Kidney epithelial cell (primary cell): ENCODE results near the gene ABCG1. TPM values are rescaled to one million over a fixed set of nuclear protein-coding genes. Genes with fewer than 3 reads are reported as not detected.

Experiments used
- DNase-seq: peaks from one replicate; pipeline ENCODE4 v3.0.0-alpha.2; 2010; ENCODE audit warnings: low read depth
- H3K27me3 ChIP-seq: 2 replicates; pipeline ENCODE4 v1.6.0; 2011; ENCODE audit warnings: low read length; ENCODE audit not compliant: control insufficient read depth, insufficient read depth
- H3K36me3 ChIP-seq: 2 replicates; pipeline ENCODE4 v1.5.1; 2011; ENCODE audit warnings: low read length; ENCODE audit not compliant: control insufficient read depth, insufficient read depth
- H3K4me3 ChIP-seq: 2 replicates; pipeline ENCODE4 v1.5.1; 2011; ENCODE audit warnings: low read depth, mild to moderate bottlenecking, control low read depth, low read length
- CTCF ChIP-seq: IDR thresholded peaks from 2 replicates; pipeline ENCODE4 v1.5.1; 2011; ENCODE audit warnings: mild to moderate bottlenecking, moderate library complexity, low read length, control low read depth, inconsistent platforms; ENCODE audit not compliant: insufficient read depth, poor library complexity, severe bottlenecking
- total RNA-seq: library from RNA; depleted of rRNA; stranded (reverse); fragments of >200 nt; gene quantifications from 2 replicates; pipeline ENCODE4 v1.2.3, GENCODE V29; 2015

The ABCG1 gene
- total RNA-seq, 1 donor from 2014 or later: 3.6 TPM

GRCh38 chr21:42238185-42238934 is 19.4 kb downstream of the ABCG1 start:
- no peak for TF ChIP-seq CTCF
- Histone ChIP-seq H3K27me3 (peaks cover 28% of the 10 kb centered on the region), H3K36me3 (no peaks in the 10 kb centered on the region), H3K4me3 (no peak overlapping the region)
- no peak for DNase-seq

GRCh38 chr21:42239556-42239955 is 20.6 kb downstream of the ABCG1 start:
- no peak for DNase-seq
- H3K36me3 ChIP-seq: no peaks in the 10 kb centered on the region
- peaks cover 23% of the 10 kb centered on the region for H3K27me3 ChIP-seq
- TF ChIP-seq CTCF: no peak
- H3K4me3 ChIP-seq: no peak overlapping the region

- H3K4me3 ChIP-seq: no peak overlapping the region
- no peak for TF ChIP-seq CTCF
- DNase-seq: no peak
- H3K27me3 ChIP-seq: peaks cover 24% of the 10 kb centered on the region
- no peaks in the 10 kb centered on the region for H3K36me3 ChIP-seq
Measured at GRCh38 chr21:42239973-42240372, 21.0 kb downstream of the ABCG1 start.

GRCh38 chr21:42242611-42243010 is 23.7 kb downstream of the ABCG1 start:
- no peak for TF ChIP-seq CTCF
- DNase-seq: no peak
- no peaks in the 10 kb centered on the region for H3K36me3 ChIP-seq
- no peak overlapping the region for H3K4me3 ChIP-seq
- H3K27me3 ChIP-seq: peaks cover 20% of the 10 kb centered on the region

GRCh38 chr21:42243026-42243425 is 24.1 kb downstream of the ABCG1 start:
- Histone ChIP-seq H3K27me3 (peaks cover 20% of the 10 kb centered on the region), H3K36me3 (no peaks in the 10 kb centered on the region), H3K4me3 (no peak overlapping the region)
- no peak for DNase-seq
- no peak for TF ChIP-seq CTCF
